ENCODE results near the gene SRGAP1.

SRGAP1 gene

DNA sequence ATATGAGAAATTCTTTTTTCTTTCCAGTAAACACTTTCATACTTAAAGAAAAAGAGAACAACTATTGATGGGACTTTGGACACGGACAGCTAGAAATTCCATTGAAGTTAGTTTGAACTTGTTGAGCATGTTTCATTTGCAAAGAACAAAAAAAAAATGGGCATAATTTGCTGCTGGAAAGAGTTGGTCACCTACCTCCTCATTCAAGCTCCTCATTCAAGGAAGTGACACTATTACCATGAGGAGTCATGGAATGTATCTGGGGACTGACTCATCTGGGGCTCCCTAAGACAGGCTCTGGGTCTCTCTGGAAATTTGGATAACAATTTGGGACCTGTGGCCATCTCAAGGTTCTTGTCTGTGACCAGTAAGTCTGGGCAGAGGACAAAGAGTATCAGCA lies 327.2 kb downstream of the SRGAP1 start:
- TF ChIP-seq GABPA (IDR thresholded peaks at IDR 0.05; ENCODE audit: low read depth) (no peak), REST (IDR thresholded peaks at IDR 0.05; ENCODE audit: insufficient replicate concordance, low read depth) (no peak), POLR2AphosphoS5 (IDR thresholded peaks at IDR 0.05; ENCODE audit: low read depth) (no peak), SPI1 (IDR thresholded peaks at IDR 0.05; ENCODE audit: borderline replicate concordance, low read depth) (no peak)
- TF ChIP-seq, protein P1, sequence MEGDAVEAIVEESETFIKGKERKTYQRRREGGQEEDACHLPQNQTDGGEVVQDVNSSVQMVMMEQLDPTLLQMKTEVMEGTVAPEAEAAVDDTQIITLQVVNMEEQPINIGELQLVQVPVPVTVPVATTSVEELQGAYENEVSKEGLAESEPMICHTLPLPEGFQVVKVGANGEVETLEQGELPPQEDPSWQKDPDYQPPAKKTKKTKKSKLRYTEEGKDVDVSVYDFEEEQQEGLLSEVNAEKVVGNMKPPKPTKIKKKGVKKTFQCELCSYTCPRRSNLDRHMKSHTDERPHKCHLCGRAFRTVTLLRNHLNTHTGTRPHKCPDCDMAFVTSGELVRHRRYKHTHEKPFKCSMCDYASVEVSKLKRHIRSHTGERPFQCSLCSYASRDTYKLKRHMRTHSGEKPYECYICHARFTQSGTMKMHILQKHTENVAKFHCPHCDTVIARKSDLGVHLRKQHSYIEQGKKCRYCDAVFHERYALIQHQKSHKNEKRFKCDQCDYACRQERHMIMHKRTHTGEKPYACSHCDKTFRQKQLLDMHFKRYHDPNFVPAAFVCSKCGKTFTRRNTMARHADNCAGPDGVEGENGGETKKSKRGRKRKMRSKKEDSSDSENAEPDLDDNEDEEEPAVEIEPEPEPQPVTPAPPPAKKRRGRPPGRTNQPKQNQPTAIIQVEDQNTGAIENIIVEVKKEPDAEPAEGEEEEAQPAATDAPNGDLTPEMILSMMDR (IDR thresholded peaks at IDR 0.05; ENCODE audit: insufficient read depth, low read length): no peak
- no peak for DNase-seq (ENCODE audit: low read depth in 1 of 2, low spot score in 1 of 2)
- Histone ChIP-seq H3K27ac (replicated peaks) (no peak overlapping the region), H3K4me3 (replicated peaks; ENCODE audit: insufficient read depth, low read length) (no peak overlapping the region), H3K27me3 (ENCODE audit: insufficient read depth, poor library complexity, severe bottlenecking) (no peaks in the 10 kb centered on the region)

- no peak overlapping the region for H3K27ac ChIP-seq (replicated peaks)
Measured at GRCh38 chr12:64172143-64172970, 327.9 kb downstream of the SRGAP1 start.

GRCh38 chr12:64173456-64173855 lies 329.0 kb downstream of the SRGAP1 start:
- H3K4me3 ChIP-seq (replicated peaks; ENCODE audit: insufficient read depth, low read length): no peak overlapping the region
- TF ChIP-seq SPI1 (IDR thresholded peaks at IDR 0.05; ENCODE audit: borderline replicate concordance, low read depth) (no peak), GABPA (IDR thresholded peaks at IDR 0.05; ENCODE audit: low read depth) (no peak), REST (IDR thresholded peaks at IDR 0.05; ENCODE audit: insufficient replicate concordance, low read depth) (no peak), POLR2AphosphoS5 (IDR thresholded peaks at IDR 0.05; ENCODE audit: low read depth) (no peak)
- TF ChIP-seq, protein P1 (IDR thresholded peaks at IDR 0.05; ENCODE audit: insufficient read depth, low read length): no peak
- no peaks in the 10 kb centered on the region for H3K27me3 ChIP-seq (ENCODE audit: insufficient read depth, poor library complexity, severe bottlenecking)
- H3K27ac ChIP-seq (replicated peaks): no peak overlapping the region
- DNase-seq (ENCODE audit: low read depth in 1 of 2, low spot score in 1 of 2): no peak

More at GRCh38 chr12:64172143-64172970, 327.9 kb downstream of the SRGAP1 start:
- Histone ChIP-seq H3K27me3 (ENCODE audit: insufficient read depth, poor library complexity, severe bottlenecking) (no peaks in the 10 kb centered on the region), H3K4me3 (replicated peaks; ENCODE audit: insufficient read depth, low read length) (no peak overlapping the region)
- no peak for DNase-seq (ENCODE audit: low read depth in 1 of 2, low spot score in 1 of 2)
- TF ChIP-seq, protein P1 (IDR thresholded peaks at IDR 0.05; ENCODE audit: insufficient read depth, low read length): no peak
- TF ChIP-seq GABPA (IDR thresholded peaks at IDR 0.05; ENCODE audit: low read depth): no peak
- no peak for TF ChIP-seq SPI1 (IDR thresholded peaks at IDR 0.05; ENCODE audit: borderline replicate concordance, low read depth)
- no peak for TF ChIP-seq REST (IDR thresholded peaks at IDR 0.05; ENCODE audit: insufficient replicate concordance, low read depth)
- no peak for TF ChIP-seq POLR2AphosphoS5 (IDR thresholded peaks at IDR 0.05; ENCODE audit: low read depth)

All from HL-60 (cell line).